Esophagus muscularis mucosa (tissue), 3 donors: ENCODE data around the gene NUP43.
"Not testable (repeated sequence)": the region's sequence is repeated elsewhere in the genome, so short reads cannot be mapped to it uniquely, and the experiment has no call there.

Experiments used
- POLR2A ChIP-seq: fragments of 450-650 bp; IDR thresholded peaks from one replicate; pipeline ENCODE4 v1.6.1; 2017; ENCODE audit warnings: antibody characterized with exemption, moderate library complexity, mild to moderate bottlenecking, low read depth
- POLR2AphosphoS5 ChIP-seq, 2 donors: sonication (generic); formaldehyde crosslinking; IDR thresholded peaks; one replicate each; pipeline ENCODE4 v1.6.1; 2017; ENCODE audit warnings: antibody characterized with exemption in 2 of 2
- TF ChIP-seq, protein P1 (sequence below), 3 experiments: fragments of 200-600 bp in 2 of 3; fragments of 450-650 bp in 1 of 3; sonication (generic) in 2 of 3; IDR thresholded peaks; one replicate each; pipeline ENCODE4 v1.5.1; 2017 to 2019; ENCODE audit warnings: antibody characterized with exemption in 3 of 3, mild to moderate bottlenecking in 2 of 3, moderate library complexity in 1 of 3

DNA sequence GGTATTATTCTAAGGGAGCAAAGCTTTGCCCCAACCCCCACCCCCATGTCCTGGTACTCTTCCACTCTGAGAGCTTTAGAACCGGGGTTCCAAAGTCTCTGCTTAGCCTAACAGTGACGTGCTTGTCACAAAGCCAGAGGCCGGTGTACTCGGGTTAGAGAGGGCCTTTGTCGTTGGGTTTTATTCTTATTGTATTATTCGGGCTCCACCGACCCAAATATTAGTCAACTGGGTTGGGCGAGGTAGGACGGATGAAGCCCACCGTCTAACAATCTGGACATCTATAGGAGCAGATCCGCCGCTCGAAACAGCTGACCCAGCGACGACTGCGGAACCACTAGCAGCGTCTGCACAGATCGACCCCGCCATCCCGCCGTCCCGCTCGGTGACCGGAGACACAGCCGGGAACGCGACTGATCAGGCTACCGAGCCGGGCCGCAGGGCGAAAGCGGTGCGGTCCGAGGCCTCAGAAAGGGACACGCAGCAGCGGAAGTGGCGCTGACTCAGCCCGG, 2.8 kb upstream of the NUP43 start:
- TF ChIP-seq, protein P1, sequence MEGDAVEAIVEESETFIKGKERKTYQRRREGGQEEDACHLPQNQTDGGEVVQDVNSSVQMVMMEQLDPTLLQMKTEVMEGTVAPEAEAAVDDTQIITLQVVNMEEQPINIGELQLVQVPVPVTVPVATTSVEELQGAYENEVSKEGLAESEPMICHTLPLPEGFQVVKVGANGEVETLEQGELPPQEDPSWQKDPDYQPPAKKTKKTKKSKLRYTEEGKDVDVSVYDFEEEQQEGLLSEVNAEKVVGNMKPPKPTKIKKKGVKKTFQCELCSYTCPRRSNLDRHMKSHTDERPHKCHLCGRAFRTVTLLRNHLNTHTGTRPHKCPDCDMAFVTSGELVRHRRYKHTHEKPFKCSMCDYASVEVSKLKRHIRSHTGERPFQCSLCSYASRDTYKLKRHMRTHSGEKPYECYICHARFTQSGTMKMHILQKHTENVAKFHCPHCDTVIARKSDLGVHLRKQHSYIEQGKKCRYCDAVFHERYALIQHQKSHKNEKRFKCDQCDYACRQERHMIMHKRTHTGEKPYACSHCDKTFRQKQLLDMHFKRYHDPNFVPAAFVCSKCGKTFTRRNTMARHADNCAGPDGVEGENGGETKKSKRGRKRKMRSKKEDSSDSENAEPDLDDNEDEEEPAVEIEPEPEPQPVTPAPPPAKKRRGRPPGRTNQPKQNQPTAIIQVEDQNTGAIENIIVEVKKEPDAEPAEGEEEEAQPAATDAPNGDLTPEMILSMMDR (IDR thresholded peaks at IDR 0.05), result not testable (repeated sequence)
- TF ChIP-seq POLR2A; POLR2AphosphoS5 (IDR thresholded peaks at IDR 0.05): not testable (repeated sequence)
